Measurements from ENCODE around the gene AMHR2.
"Not testable (repeated sequence)": the region's sequence is repeated elsewhere in the genome, so short reads cannot be mapped to it uniquely, and the experiment has no call there.

DNA sequence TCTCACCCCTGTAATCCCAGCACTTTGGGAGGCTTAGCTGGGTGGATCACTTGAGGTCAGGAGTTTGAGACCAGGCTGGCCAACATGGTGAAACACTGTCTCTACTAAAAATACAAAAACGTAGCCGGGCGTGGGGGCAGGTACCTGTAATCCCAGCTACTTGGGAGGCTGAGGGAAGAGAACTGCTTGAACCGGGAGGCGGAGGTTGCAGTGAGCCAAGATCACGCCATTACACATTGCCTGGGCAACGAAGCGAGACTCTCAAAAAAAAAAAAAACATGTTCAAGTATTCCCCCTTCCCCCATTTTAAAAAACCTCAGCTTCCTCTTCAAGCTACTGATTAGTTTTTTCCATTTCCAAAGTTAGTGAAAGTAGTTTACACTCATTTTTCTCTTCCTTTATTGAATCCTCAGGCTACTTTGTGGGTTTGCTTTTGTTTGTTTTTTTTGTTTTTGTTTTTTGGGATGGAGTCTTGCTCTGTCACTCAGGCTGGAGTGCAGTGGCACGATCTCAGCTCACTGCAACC, 6.3 kb upstream of the AMHR2 start:
- TF ChIP-seq, protein P1, sequence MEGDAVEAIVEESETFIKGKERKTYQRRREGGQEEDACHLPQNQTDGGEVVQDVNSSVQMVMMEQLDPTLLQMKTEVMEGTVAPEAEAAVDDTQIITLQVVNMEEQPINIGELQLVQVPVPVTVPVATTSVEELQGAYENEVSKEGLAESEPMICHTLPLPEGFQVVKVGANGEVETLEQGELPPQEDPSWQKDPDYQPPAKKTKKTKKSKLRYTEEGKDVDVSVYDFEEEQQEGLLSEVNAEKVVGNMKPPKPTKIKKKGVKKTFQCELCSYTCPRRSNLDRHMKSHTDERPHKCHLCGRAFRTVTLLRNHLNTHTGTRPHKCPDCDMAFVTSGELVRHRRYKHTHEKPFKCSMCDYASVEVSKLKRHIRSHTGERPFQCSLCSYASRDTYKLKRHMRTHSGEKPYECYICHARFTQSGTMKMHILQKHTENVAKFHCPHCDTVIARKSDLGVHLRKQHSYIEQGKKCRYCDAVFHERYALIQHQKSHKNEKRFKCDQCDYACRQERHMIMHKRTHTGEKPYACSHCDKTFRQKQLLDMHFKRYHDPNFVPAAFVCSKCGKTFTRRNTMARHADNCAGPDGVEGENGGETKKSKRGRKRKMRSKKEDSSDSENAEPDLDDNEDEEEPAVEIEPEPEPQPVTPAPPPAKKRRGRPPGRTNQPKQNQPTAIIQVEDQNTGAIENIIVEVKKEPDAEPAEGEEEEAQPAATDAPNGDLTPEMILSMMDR (IDR thresholded peaks at IDR 0.05): not testable (repeated sequence)
- TF ChIP-seq POLR2A (IDR thresholded peaks at IDR 0.05): not testable (repeated sequence)

Measured in testis (tissue), 2 donors.